GM10266 (cell line): ENCODE measurements around the gene PCDHA1.
"Not testable (repeated sequence)": the region's sequence is repeated elsewhere in the genome, so short reads cannot be mapped to it uniquely, and the experiment has no call there.

ENCODE experiments used
- DNase-seq: peaks from one replicate; pipeline ENCODE4 v3.0.0; 2012; ENCODE audit errors: extremely low spot score
- CTCF ChIP-seq: IDR thresholded peaks from 2 replicates; pipeline ENCODE4 v1.5.1; 2012; ENCODE audit warnings: mild to moderate bottlenecking, low read depth; ENCODE audit not compliant: control insufficient read depth, insufficient read depth; ENCODE audit errors: missing control alignments

Gene PCDHA1

GRCh38 chr5:140857987-140858240 is 72.0 kb downstream of the PCDHA1 start:
- TF ChIP-seq CTCF: no peak
- DNase-seq: no peak

GRCh38 chr5:140862441-140863295 is 76.7 kb downstream of the PCDHA1 start:
- no peak for DNase-seq
- TF ChIP-seq CTCF: no peak

GRCh38 chr5:140868721-140869554 is 83.0 kb downstream of the PCDHA1 start, which contains the start of gene PCDHA11:
PCDHA11 (plus strand) TSS chr5:140868957; CDS start chr5:140869104, 147 bp downstream.
- DNase-seq: no peak

GRCh38 chr5:140869555-140869886 is 83.6 kb downstream of the PCDHA1 start:
- DNase-seq: no peak
- no peak for TF ChIP-seq CTCF

More at GRCh38 chr5:140868721-140869554, 83.0 kb downstream of the PCDHA1 start, which contains the start of gene PCDHA11:
- TF ChIP-seq CTCF: no peak

GRCh38 chr5:140870221-140871201 is 84.6 kb downstream of the PCDHA1 start:
- no peak for DNase-seq
- TF ChIP-seq CTCF: no peak

- no peak for DNase-seq
- TF ChIP-seq CTCF: no peak
These were observed 89.4 kb downstream of the PCDHA1 start, which contains the start of gene PCDHA12 for GRCh38 chr5:140875085-140876065. PCDHA12 (plus strand) TSS chr5:140875308; CDS start chr5:140875473, 165 bp downstream.

GRCh38 chr5:140876541-140877261 is 90.8 kb downstream of the PCDHA1 start:
- DNase-seq: not testable (repeated sequence)
